Measurements from ENCODE around the gene DLST. TPM values are rescaled to one million over a fixed set of nuclear protein-coding genes. Genes with fewer than 3 reads are reported as not detected.

The DLST gene
- total RNA-seq, 5 donors from 2014 or later (not counting 1 experiment from before 2014, with no cell fraction given): 88.3 to 128 (median 102) TPM

DNA sequence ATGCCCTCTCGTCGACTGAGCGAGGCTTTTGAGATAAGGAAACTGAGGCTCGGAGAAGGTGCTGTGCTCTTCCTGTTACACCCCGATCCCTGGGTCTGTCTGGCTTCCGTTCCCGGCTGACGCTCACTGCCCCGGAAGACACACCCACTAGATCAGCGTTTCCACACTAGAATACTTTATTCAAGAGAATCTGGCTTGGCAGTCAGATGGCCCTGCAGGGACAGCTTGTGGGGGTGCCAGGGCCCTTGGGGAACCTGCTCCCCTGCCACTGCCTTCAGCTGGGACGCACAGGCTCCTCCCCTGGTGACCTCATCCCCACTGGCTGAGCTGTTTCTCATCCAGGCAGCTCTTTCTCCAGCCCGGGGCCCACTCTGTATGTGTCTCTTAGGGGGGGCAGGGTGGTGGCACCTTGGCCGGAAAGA lies 60.0 kb downstream of the DLST start:
- Mint-ChIP-seq H3K36me3 (no peaks in the 10 kb centered on the region), H3K4me3 (peak overlapping the region; percentile 67 to 79 (median 71)), H3K4me1 (peaks cover 42 to 63% (median 46%) of the 10 kb centered on the region in 3 donors), H3K27ac (peak overlapping the region; percentile 92 to 96), H3K27me3 (no peaks in the 10 kb centered on the region), H3K9me3 (peaks cover 0 to 8% (median 4%) of the 10 kb centered on the region in 3 donors)
- Histone ChIP-seq H3K9me3 (no peaks in the 10 kb centered on the region), H3K36me3 (ENCODE audit: control insufficient read depth in 2 of 2, extremely low read depth in 1 of 2, insufficient read depth in 1 of 2, low read length in 1 of 2) (no peaks in the 10 kb centered on the region), H3K27ac (ENCODE audit: low read length) (peak overlapping the region; percentile 83), H3K4me1 (ENCODE audit: control insufficient read depth in 1 of 2, extremely low read depth in 1 of 2, insufficient read depth in 2 of 2, low read length in 2 of 2) (peaks cover 4 to 42% of the 10 kb centered on the region in 2 experiments), H3K4me3 (ENCODE audit: control insufficient read depth in 1 of 2, extremely low read depth in 1 of 2, low read length in 1 of 2) (peak overlapping the region in 1 of 2 donors; percentile 36), H3K27me3 (replicated peaks in 1 of 2; ENCODE audit: control insufficient read depth in 2 of 2, extremely low read depth in 1 of 2, insufficient read depth in 2 of 2, low read length in 1 of 2) (no peaks in the 10 kb centered on the region)
- ChIA-PET CTCF (interaction anchor here (0.5 to 1.6 kb wide), 5 partner anchors 8 to 84 kb away, joined by 3 to 5 read pairs (median 3); no protein-coding TSS in a partner anchor), POLR2A (interaction anchor here in 1 of 2 donors (0.6 kb wide), 1 partner anchor 105 kb away, joined by 4 read pairs; no protein-coding TSS in a partner anchor)
- WGBS (ENCODE audit: insufficient coverage): 11% methylated on average over 12 of the region's 13 CpGs
- ATAC-seq (replicated peaks in 1 of 4) (peak; percentile 77 to 82 (median 80)), DNase-seq (peak in 34 of 35 experiments; percentile 21 to 66 (median 38))

DNA sequence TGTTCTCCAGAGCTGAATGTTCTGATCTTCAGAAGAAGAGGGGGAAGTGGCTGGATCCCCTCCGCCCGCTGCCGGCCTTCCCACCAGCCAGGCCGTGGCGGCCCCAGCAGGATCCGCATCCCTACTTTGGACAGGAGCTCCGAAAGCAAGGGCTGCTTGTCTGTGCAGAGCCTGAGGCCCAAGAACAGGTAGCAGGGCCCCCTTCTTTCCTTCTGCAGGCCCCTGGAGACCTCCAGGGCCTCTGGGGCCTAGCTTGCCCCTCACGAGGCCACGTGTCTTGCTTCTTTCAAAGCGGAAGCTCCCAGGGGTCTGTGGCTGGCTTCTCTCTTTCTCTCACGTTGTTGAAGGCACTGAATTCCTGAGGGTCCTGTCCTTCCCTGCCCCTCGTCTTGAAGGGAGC lies 60.5 kb downstream of the DLST start:
- ChIA-PET CTCF (interaction anchor here in 1 of 2 donors (0.9 to 1.6 kb wide), 2 partner anchors 36 to 81 kb away, joined by 3 to 4 read pairs; no protein-coding TSS in a partner anchor), POLR2A (interaction anchor here in 1 of 2 donors (0.6 kb wide), 1 partner anchor 105 kb away, joined by 4 read pairs; no protein-coding TSS in a partner anchor)
- Histone ChIP-seq H3K4me3 (ENCODE audit: control insufficient read depth in 1 of 2, extremely low read depth in 1 of 2, low read length in 1 of 2) (peak overlapping the region; percentile 27 to 36), H3K36me3 (ENCODE audit: control insufficient read depth in 2 of 2, extremely low read depth in 1 of 2, insufficient read depth in 1 of 2, low read length in 1 of 2) (no peaks in the 10 kb centered on the region), H3K27me3 (replicated peaks in 1 of 2; ENCODE audit: control insufficient read depth in 2 of 2, extremely low read depth in 1 of 2, insufficient read depth in 2 of 2, low read length in 1 of 2) (no peaks in the 10 kb centered on the region), H3K9me3 (no peaks in the 10 kb centered on the region), H3K27ac (ENCODE audit: low read length) (peak overlapping the region; percentile 83), H3K4me1 (ENCODE audit: control insufficient read depth in 1 of 2, extremely low read depth in 1 of 2, insufficient read depth in 2 of 2, low read length in 2 of 2) (peaks cover 4 to 44% of the 10 kb centered on the region in 2 experiments)
- Mint-ChIP-seq H3K9me3 (peaks cover 0 to 8% (median 4%) of the 10 kb centered on the region in 3 donors), H3K36me3 (no peaks in the 10 kb centered on the region), H3K27me3 (no peaks in the 10 kb centered on the region), H3K27ac (peak overlapping the region; percentile 92 to 96), H3K4me1 (peaks cover 37 to 58% (median 43%) of the 10 kb centered on the region in 3 donors), H3K4me3 (peak overlapping the region; percentile 67 to 79 (median 71))
- ATAC-seq (replicated peaks in 1 of 4) (peak in 2 of 4 experiments; percentile 3 to 5), DNase-seq (no peak)
- 69% methylated on average over 10 of the region's 12 CpGs for WGBS (ENCODE audit: insufficient coverage)

DNA sequence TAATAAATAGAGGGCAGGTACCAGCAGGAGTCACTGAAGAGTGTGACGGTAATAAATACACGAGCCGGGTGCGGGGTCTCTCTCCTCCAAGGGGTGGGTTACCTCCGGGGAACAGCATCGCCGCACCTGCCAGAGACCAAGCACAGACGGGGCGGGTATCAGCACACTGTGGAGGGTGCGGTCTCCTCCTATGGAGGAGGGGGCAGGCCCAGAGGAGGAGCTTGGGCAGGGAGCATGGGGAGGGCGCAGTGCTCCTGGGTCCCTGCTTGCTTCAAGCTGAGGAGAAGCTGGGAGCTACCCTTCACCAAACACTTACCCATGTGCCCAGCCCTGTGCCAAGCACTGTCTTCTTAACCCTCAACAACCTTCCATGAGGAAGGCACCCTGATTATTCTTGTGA lies 60.9 kb downstream of the DLST start:
- peak in 1 of 4 experiments; percentile 33 for ATAC-seq (replicated peaks in 1 of 4)
- Mint-ChIP-seq H3K36me3 (no peaks in the 10 kb centered on the region), H3K9me3 (peaks cover 0 to 8% (median 4%) of the 10 kb centered on the region in 3 donors), H3K27me3 (no peaks in the 10 kb centered on the region), H3K4me1 (peaks cover 35 to 55% (median 40%) of the 10 kb centered on the region in 3 donors), H3K27ac (peak overlapping the region; percentile 92 to 96), H3K4me3 (peak overlapping the region in 2 of 3 donors; percentile 51 to 79)
- peaks cover 4 to 44% of the 10 kb centered on the region in 2 experiments for H3K4me1 ChIP-seq (ENCODE audit: control insufficient read depth in 1 of 2, extremely low read depth in 1 of 2, insufficient read depth in 2 of 2, low read length in 2 of 2)
- ChIA-PET POLR2A (interaction anchor here in 1 of 2 donors (0.6 kb wide), 1 partner anchor 104 kb away, joined by 4 read pairs; no protein-coding TSS in a partner anchor), CTCF (interaction anchor here in 1 of 2 donors (0.5 to 1.6 kb wide), 3 partner anchors 82 to 634 kb away, joined by 3 to 4 read pairs (median 3); no protein-coding TSS in a partner anchor)
- no peaks in the 10 kb centered on the region for H3K9me3 ChIP-seq
- no peaks in the 10 kb centered on the region for H3K27me3 ChIP-seq (replicated peaks in 1 of 2; ENCODE audit: control insufficient read depth in 2 of 2, extremely low read depth in 1 of 2, insufficient read depth in 2 of 2, low read length in 1 of 2)
- H3K4me3 ChIP-seq (ENCODE audit: control insufficient read depth in 1 of 2, extremely low read depth in 1 of 2, low read length in 1 of 2): peak overlapping the region; percentile 27 to 36
- no peaks in the 10 kb centered on the region for H3K36me3 ChIP-seq (ENCODE audit: control insufficient read depth in 2 of 2, extremely low read depth in 1 of 2, insufficient read depth in 1 of 2, low read length in 1 of 2)
- DNase-seq: no peak
- peak overlapping the region; percentile 83 for H3K27ac ChIP-seq (ENCODE audit: low read length)
- whole genome bisulfite sequencing (ENCODE audit: insufficient coverage): 100% methylated on average over 2 of the region's 11 CpGs

DNA sequence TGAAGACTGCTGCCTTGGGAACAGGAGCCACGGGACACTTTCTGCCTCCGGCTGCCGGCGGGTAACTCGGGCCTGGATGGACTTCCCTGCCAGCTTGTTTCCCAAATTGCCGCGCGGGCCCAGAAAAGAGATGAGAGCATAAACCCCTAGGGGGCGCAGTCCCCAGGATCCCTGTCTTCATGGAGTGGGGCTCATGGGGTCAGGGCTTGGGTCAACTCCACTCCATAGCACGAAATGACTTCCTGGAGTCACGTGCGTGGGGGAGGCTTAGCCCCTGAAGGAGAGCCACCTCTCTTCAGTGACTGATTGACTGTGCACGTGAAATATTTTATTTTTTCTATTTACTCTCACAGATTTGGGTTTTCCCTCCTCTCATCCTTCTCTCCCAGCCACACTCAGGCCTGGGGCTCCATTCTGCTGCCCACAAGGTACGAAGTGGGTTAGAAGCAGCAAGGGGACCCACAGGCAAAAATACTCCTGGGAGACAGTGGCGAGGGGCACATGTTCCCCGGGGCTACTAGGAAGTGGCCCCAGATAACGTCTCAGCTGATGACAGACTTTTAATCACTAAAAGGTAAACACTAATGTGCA lies 63.6 kb downstream of the DLST start:
- CTCF ChIA-PET: interaction anchor here in 1 of 2 donors (0.6 to 1.0 kb wide), 4 partner anchors 22 to 84 kb away, joined by 3 read pairs; partner anchors contain the start of gene RPS6KL1
- POLR2A ChIA-PET: no interaction called here
- H3K4me1 ChIP-seq (ENCODE audit: control insufficient read depth in 1 of 2, extremely low read depth in 1 of 2, insufficient read depth in 2 of 2, low read length in 2 of 2): peaks cover 4 to 38% of the 10 kb centered on the region in 2 experiments
- H3K36me3 ChIP-seq (ENCODE audit: control insufficient read depth in 2 of 2, extremely low read depth in 1 of 2, insufficient read depth in 1 of 2, low read length in 1 of 2): no peaks in the 10 kb centered on the region
- DNase-seq (peak in 1 of 35 experiments; percentile 37), ATAC-seq (replicated peaks in 1 of 4) (no peak)
- no peaks in the 10 kb centered on the region for H3K36me3 Mint-ChIP-seq
- no peaks in the 10 kb centered on the region for H3K9me3 ChIP-seq
- H3K27ac ChIP-seq (ENCODE audit: low read length): no peak overlapping the region
- peaks cover 0 to 12% of the 10 kb centered on the region in 2 experiments for H3K27me3 ChIP-seq (replicated peaks in 1 of 2; ENCODE audit: control insufficient read depth in 2 of 2, extremely low read depth in 1 of 2, insufficient read depth in 2 of 2, low read length in 1 of 2)
- no peak overlapping the region for H3K27ac Mint-ChIP-seq
- peaks cover 31 to 38% (median 36%) of the 10 kb centered on the region in 3 donors for H3K4me1 Mint-ChIP-seq
- 88% methylated on average over 12 of the region's 17 CpGs for WGBS (ENCODE audit: insufficient coverage)
- peaks cover 0 to 5% of the 10 kb centered on the region in 2 donors for H3K27me3 Mint-ChIP-seq
- H3K9me3 Mint-ChIP-seq: no peaks in the 10 kb centered on the region
- no peak overlapping the region for H3K4me3 Mint-ChIP-seq
- no peak overlapping the region for H3K4me3 ChIP-seq (ENCODE audit: control insufficient read depth in 1 of 2, extremely low read depth in 1 of 2, low read length in 1 of 2)

DNA sequence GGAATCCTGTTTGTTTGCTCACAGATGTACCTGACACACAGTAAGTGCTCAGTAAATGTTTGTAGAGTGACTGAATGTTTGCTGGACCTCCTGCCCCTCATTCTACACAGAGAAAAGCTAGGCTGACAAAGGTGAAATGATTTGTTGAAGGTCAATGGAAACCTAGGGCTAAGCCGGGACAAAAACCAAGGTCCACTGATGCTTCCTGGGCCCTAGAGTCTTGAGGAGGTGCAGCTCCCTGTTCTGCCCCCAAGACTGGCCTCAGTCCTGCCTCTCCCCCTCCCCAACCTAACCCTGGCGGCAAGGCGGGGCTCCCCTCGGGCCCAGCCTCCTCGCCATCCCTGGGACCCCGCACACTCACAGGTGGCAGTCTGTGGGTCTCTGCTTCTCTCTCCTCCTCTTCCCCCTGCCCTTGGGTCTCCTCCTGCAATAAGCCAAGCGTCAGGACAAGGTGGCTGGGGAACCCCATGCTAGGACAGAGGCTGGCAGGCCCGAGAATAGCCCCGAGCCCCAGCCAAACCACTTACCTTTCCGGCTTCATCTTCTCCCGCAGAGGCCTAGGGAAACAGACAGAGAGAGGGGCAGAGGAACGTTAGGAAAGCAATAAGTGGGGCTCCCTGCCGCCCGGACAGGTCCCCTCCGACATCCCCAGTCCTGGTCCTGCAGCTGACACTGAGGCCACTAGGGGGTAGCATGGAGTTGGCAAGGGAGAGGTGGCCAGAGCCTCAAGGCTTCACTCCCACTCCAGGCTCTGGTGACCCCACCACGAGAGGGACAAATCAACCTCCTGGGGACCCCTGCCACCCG lies 64.3 kb downstream of the DLST start:
- H3K27ac Mint-ChIP-seq: peak overlapping the region in 1 of 2 donors; percentile 24
- CTCF ChIA-PET: interaction anchor here (0.6 to 1.0 kb wide), 4 partner anchors 23 to 1577 kb away, joined by 3 read pairs; partner anchors contain the start of gene RPS6KL1 (in 1 of the 2)

More for the DNA sequence above, 64.3 kb downstream of the DLST start:
- H3K9me3 ChIP-seq: no peaks in the 10 kb centered on the region
- Mint-ChIP-seq H3K4me3 (peak overlapping the region in 1 of 3 donors; percentile 11), H3K27me3 (peaks cover 0 to 5% of the 10 kb centered on the region in 2 donors), H3K36me3 (no peaks in the 10 kb centered on the region), H3K9me3 (no peaks in the 10 kb centered on the region), H3K4me1 (peaks cover 28 to 34% (median 33%) of the 10 kb centered on the region in 3 donors)
- H3K4me3 ChIP-seq (ENCODE audit: control insufficient read depth in 1 of 2, extremely low read depth in 1 of 2, low read length in 1 of 2): no peak overlapping the region
- 50% methylated on average over 10 of the region's 17 CpGs for WGBS (ENCODE audit: insufficient coverage)
- H3K4me1 ChIP-seq (ENCODE audit: control insufficient read depth in 1 of 2, extremely low read depth in 1 of 2, insufficient read depth in 2 of 2, low read length in 2 of 2): peaks cover 4 to 32% of the 10 kb centered on the region in 2 experiments
- no peak overlapping the region for H3K27ac ChIP-seq (ENCODE audit: low read length)
- ATAC-seq (replicated peaks in 1 of 4): peak; percentile 59 to 81 (median 70)
- peak; percentile 30 to 84 (median 62) for DNase-seq
- POLR2A ChIA-PET: interaction anchor here in 1 of 2 donors (0.6 kb wide), 1 partner anchor 56 kb away, joined by 4 read pairs; no protein-coding TSS in a partner anchor
- no peaks in the 10 kb centered on the region for H3K36me3 ChIP-seq (ENCODE audit: control insufficient read depth in 2 of 2, extremely low read depth in 1 of 2, insufficient read depth in 1 of 2, low read length in 1 of 2)
- H3K27me3 ChIP-seq (replicated peaks in 1 of 2; ENCODE audit: control insufficient read depth in 2 of 2, extremely low read depth in 1 of 2, insufficient read depth in 2 of 2, low read length in 1 of 2): peaks cover 0 to 18% of the 10 kb centered on the region in 2 experiments
